Fibroblast of mammary gland (primary cell): ENCODE measurements around the gene FRMPD4.

Experiments used
- DNase-seq: peaks from one replicate; pipeline ENCODE4 v3.0.0-alpha.2; 2010; ENCODE audit warnings: low read depth
- H3K4me3 ChIP-seq: 2 replicates; pipeline ENCODE4 v1.5.1; 2011; ENCODE audit warnings: low read depth, mild to moderate bottlenecking, low read length, moderate library complexity; ENCODE audit not compliant: control insufficient read depth
- TF ChIP-seq, protein P1 (sequence below): conservative IDR thresholded peaks from 2 replicates; pipeline ENCODE4 v1.5.1; 2011; ENCODE audit warnings: low read depth, low read length, inconsistent platforms; ENCODE audit not compliant: control insufficient read depth, insufficient read depth

FRMPD4 gene

GRCh38 chrX:12332786-12333347, 194.6 kb downstream of the FRMPD4 start:
- TF ChIP-seq, protein P1, sequence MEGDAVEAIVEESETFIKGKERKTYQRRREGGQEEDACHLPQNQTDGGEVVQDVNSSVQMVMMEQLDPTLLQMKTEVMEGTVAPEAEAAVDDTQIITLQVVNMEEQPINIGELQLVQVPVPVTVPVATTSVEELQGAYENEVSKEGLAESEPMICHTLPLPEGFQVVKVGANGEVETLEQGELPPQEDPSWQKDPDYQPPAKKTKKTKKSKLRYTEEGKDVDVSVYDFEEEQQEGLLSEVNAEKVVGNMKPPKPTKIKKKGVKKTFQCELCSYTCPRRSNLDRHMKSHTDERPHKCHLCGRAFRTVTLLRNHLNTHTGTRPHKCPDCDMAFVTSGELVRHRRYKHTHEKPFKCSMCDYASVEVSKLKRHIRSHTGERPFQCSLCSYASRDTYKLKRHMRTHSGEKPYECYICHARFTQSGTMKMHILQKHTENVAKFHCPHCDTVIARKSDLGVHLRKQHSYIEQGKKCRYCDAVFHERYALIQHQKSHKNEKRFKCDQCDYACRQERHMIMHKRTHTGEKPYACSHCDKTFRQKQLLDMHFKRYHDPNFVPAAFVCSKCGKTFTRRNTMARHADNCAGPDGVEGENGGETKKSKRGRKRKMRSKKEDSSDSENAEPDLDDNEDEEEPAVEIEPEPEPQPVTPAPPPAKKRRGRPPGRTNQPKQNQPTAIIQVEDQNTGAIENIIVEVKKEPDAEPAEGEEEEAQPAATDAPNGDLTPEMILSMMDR, result no peak
- no peak for DNase-seq
- no peak overlapping the region for H3K4me3 ChIP-seq

GRCh38 chrX:12339921-12340320, 201.6 kb downstream of the FRMPD4 start:
- H3K4me3 ChIP-seq, result no peak overlapping the region
- TF ChIP-seq, protein P1, result no peak
- DNase-seq, result no peak

GRCh38 chrX:12344954-12345353, 206.7 kb downstream of the FRMPD4 start:
- TF ChIP-seq, protein P1, result no peak
- DNase-seq, result no peak
- no peak overlapping the region for H3K4me3 ChIP-seq

DNA sequence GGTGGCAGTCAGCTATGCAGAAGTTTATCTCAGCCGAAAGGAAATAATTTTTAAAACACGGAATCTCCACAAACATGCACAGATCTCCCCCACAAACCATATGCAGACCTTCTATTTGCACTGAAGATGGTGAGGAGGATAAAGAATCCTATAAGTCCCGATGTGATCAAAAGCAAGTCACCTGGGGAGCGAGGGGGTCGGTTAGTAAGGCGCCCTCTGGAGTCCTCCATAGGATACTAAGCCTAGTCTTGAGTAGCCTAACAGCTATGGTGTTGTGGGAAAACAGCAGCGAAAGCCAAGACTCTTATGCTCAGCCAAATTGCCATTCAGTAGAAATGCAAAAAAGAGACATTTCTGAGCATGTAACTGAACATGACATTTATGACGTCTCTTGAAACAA, 210.9 kb downstream of the FRMPD4 start:
- H3K4me3 ChIP-seq, result no peak overlapping the region
- no peak for DNase-seq
- TF ChIP-seq, protein P1, result no peak

DNA sequence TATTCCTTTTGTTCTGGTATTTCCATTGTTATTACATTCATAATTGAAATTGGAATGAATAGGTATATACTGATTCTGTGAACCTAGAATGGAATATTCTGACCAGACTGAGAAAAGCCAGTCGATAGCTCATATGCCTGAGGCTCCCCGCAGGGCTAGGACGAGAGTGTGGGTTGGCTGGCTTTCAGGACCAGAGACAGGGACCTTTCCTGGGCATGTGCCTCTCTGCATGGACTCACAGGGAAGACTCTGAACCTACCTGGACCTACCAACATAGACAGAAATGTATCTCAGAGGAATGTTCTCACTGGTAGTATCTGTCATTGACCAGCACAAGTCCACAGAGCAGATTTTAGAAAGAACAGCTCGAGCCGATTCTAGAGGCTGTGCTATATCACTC, 214.6 kb downstream of the FRMPD4 start:
- H3K4me3 ChIP-seq, result no peak overlapping the region
- TF ChIP-seq, protein P1, result no peak

GRCh38 chrX:12360383-12360782, 222.1 kb downstream of the FRMPD4 start:
- DNase-seq, result peak; percentile 75
- TF ChIP-seq, protein P1, result no peak
- H3K4me3 ChIP-seq, result no peak overlapping the region

More for the DNA sequence above, 214.6 kb downstream of the FRMPD4 start:
- DNase-seq, result no peak
